ENCODE data around the gene IDUA.

GRCh38 chr4:1015746-1016145 lies 28.9 kb downstream of the IDUA start:
- no peak for TF ChIP-seq CTCF (IDR thresholded peaks at IDR 0.05)
- TF ChIP-seq POLR2A (IDR thresholded peaks at IDR 0.05): no peak
- no peak for TF ChIP-seq EP300 (IDR thresholded peaks at IDR 0.05)
